ENCODE results near the gene CNTNAP2. TPM values are rescaled to one million over a fixed set of nuclear protein-coding genes. Genes with fewer than 3 reads are reported as not detected.
"Not testable (repeated sequence)": the region's sequence is repeated elsewhere in the genome, so short reads cannot be mapped to it uniquely, and the experiment has no call there.

CNTNAP2 gene
- total RNA-seq, 3 donors from 2014 or later (not counting 1 experiment from before 2014, with no cell fraction given), result 0.18 to 1.1 TPM; not detected in 1

GRCh38 chr7:146185844-146186243 lies 69.2 kb downstream of the CNTNAP2 start:
- Mint-ChIP-seq H3K4me3 (no peak overlapping the region), H3K27me3 (ENCODE audit: low read depth in 2 of 2) (no peaks in the 10 kb centered on the region), H3K36me3 (peaks cover 1% of the 10 kb centered on the region), H3K9me3 (peaks cover 11 to 16% of the 10 kb centered on the region in 2 donors), H3K27ac (no peak overlapping the region), H3K4me1 (no peaks in the 10 kb centered on the region)
- Histone ChIP-seq H3K4me3 (ENCODE audit: low read length) (no peak overlapping the region), H3K27ac (ENCODE audit: low read length) (no peak overlapping the region), H3K36me3 (ENCODE audit: control insufficient read depth, insufficient read depth, low read length) (no peaks in the 10 kb centered on the region), H3K27me3 (ENCODE audit: control insufficient read depth, insufficient read depth, low read length) (no peaks in the 10 kb centered on the region), H3K4me1 (ENCODE audit: control insufficient read depth, insufficient read depth, low read length) (no peaks in the 10 kb centered on the region), H3K9me3 (ENCODE audit: control insufficient read depth, insufficient read depth, low read length) (peaks cover 7% of the 10 kb centered on the region)
- 100% methylated on average over 1 of the region's 2 CpGs for WGBS (ENCODE audit: insufficient coverage)
- intact Hi-C loops (cut with micrococcal nuclease), result no loop called here
- DNase-seq, result no peak
- no peak for TF ChIP-seq CTCF (IDR thresholded peaks at IDR 0.05)
- ATAC-seq, result no peak

GRCh38 chr7:146191428-146191827 lies 74.8 kb downstream of the CNTNAP2 start:
- peaks cover 11 to 26% of the 10 kb centered on the region in 2 donors for H3K9me3 Mint-ChIP-seq
- H3K27me3 Mint-ChIP-seq (ENCODE audit: low read depth in 2 of 2); H3K4me3 Mint-ChIP-seq; intact Hi-C loops (cut with micrococcal nuclease); H3K27ac ChIP-seq (ENCODE audit: low read length); ATAC-seq; H3K27me3 ChIP-seq (ENCODE audit: control insufficient read depth, insufficient read depth, low read length); H3K36me3 ChIP-seq (ENCODE audit: control insufficient read depth, insufficient read depth, low read length); H3K4me1 Mint-ChIP-seq; DNase-seq; H3K27ac Mint-ChIP-seq; H3K4me1 ChIP-seq (ENCODE audit: control insufficient read depth, insufficient read depth, low read length); H3K4me3 ChIP-seq (ENCODE audit: low read length): not testable (repeated sequence)
- peaks cover 15% of the 10 kb centered on the region for H3K36me3 Mint-ChIP-seq
- WGBS (ENCODE audit: insufficient coverage), result 96% methylated on average over 7 of the region's 9 CpGs
- H3K9me3 ChIP-seq (ENCODE audit: control insufficient read depth, insufficient read depth, low read length), result peaks cover 29% of the 10 kb centered on the region

GRCh38 chr7:146201945-146202344 lies 85.3 kb downstream of the CNTNAP2 start:
- ATAC-seq (no peak), DNase-seq (no peak)
- no peaks in the 10 kb centered on the region for H3K36me3 ChIP-seq (ENCODE audit: control insufficient read depth, insufficient read depth, low read length)
- no peak overlapping the region for H3K27ac ChIP-seq (ENCODE audit: low read length)
- Mint-ChIP-seq H3K27ac (no peak overlapping the region), H3K27me3 (ENCODE audit: low read depth in 2 of 2) (no peaks in the 10 kb centered on the region), H3K4me1 (no peaks in the 10 kb centered on the region), H3K36me3 (no peaks in the 10 kb centered on the region), H3K4me3 (no peak overlapping the region), H3K9me3 (peaks cover 4 to 15% of the 10 kb centered on the region in 2 donors)
- H3K27me3 ChIP-seq (ENCODE audit: control insufficient read depth, insufficient read depth, low read length), result no peaks in the 10 kb centered on the region
- intact Hi-C loops (cut with micrococcal nuclease), result no loop called here
- no peak for TF ChIP-seq CTCF (IDR thresholded peaks at IDR 0.05)
- no peak overlapping the region for H3K4me3 ChIP-seq (ENCODE audit: low read length)
- H3K4me1 ChIP-seq (ENCODE audit: control insufficient read depth, insufficient read depth, low read length), result no peaks in the 10 kb centered on the region
- WGBS (ENCODE audit: insufficient coverage), result no CpG with 5 or more reads among the region's 1 CpG
- no peaks in the 10 kb centered on the region for H3K9me3 ChIP-seq (ENCODE audit: control insufficient read depth, insufficient read depth, low read length)

GRCh38 chr7:146206270-146206669 lies 89.7 kb downstream of the CNTNAP2 start:
- ATAC-seq, result no peak
- Mint-ChIP-seq H3K9me3 (peaks cover 2 to 4% of the 10 kb centered on the region in 2 donors), H3K4me1 (no peaks in the 10 kb centered on the region), H3K36me3 (no peaks in the 10 kb centered on the region), H3K4me3 (no peak overlapping the region), H3K27ac (no peak overlapping the region), H3K27me3 (ENCODE audit: low read depth in 2 of 2) (no peaks in the 10 kb centered on the region)
- intact Hi-C loops (cut with micrococcal nuclease), result no loop called here
- H3K36me3 ChIP-seq (ENCODE audit: control insufficient read depth, insufficient read depth, low read length), result no peaks in the 10 kb centered on the region
- H3K4me3 ChIP-seq (ENCODE audit: low read length), result no peak overlapping the region
- no peak for DNase-seq
- no peaks in the 10 kb centered on the region for H3K9me3 ChIP-seq (ENCODE audit: control insufficient read depth, insufficient read depth, low read length)
- H3K27me3 ChIP-seq (ENCODE audit: control insufficient read depth, insufficient read depth, low read length), result no peaks in the 10 kb centered on the region
- no peaks in the 10 kb centered on the region for H3K4me1 ChIP-seq (ENCODE audit: control insufficient read depth, insufficient read depth, low read length)
- no CpG with 5 or more reads among the region's 2 CpGs for WGBS (ENCODE audit: insufficient coverage)
- no peak overlapping the region for H3K27ac ChIP-seq (ENCODE audit: low read length)
- TF ChIP-seq CTCF (IDR thresholded peaks at IDR 0.05), result no peak

Data from natural killer cell (primary cell).